Measurements from ENCODE around the gene IVNS1ABP. TPM values are rescaled to one million over a fixed set of nuclear protein-coding genes. Genes with fewer than 3 reads are reported as not detected.

IVNS1ABP gene
- total and polyA plus RNA-seq, 10 of the 15 experiments (the other 5 are each of a cell fraction or from before 2014, with no cell fraction given) = 19.2 to 154 (median 43.9) TPM

- H3K27me3 ChIP-seq (replicated peaks in 1 of 2; ENCODE audit: control insufficient read depth in 2 of 2, insufficient read depth in 2 of 2, low read length in 1 of 2) = no peaks in the 10 kb centered on the region
- FAIRE-seq (no peak), DNase-seq (ENCODE audit: low read depth, low spot score) (no peak), ATAC-seq (no peak)
- no peaks in the 10 kb centered on the region for H3K36me3 ChIP-seq (ENCODE audit: control insufficient read depth in 2 of 2, insufficient read depth in 2 of 2, low read length in 1 of 2)
- POLR2A ChIA-PET = no interaction called here
- SMC1A ChIA-PET (ENCODE audit: uncharacterized antibody, unreplicated experiment) = no interaction called here
- H2AFZ ChIP-seq (ENCODE audit: control insufficient read depth, low read depth, low read length) = no peak overlapping the region
- RAD21 ChIA-PET (ENCODE audit: unreplicated experiment) = no interaction called here
- no peaks in the 10 kb centered on the region for H3K9me3 ChIP-seq (replicated peaks; ENCODE audit: control insufficient read depth, insufficient read depth, low read length)
- no peak overlapping the region for H3K4me3 ChIP-seq
- no peaks in the 10 kb centered on the region for H3K4me1 ChIP-seq (ENCODE audit: control insufficient read depth, insufficient read depth, low read length)
- no peak overlapping the region for H3K4me2 ChIP-seq (ENCODE audit: control insufficient read depth, insufficient read depth)
- H3K79me2 ChIP-seq (ENCODE audit: control insufficient read depth, insufficient read depth, low read length) = no peaks in the 10 kb centered on the region
- no peak overlapping the region for H3K27ac ChIP-seq (ENCODE audit: control insufficient read depth, insufficient read depth)
- in situ Hi-C loops (cut with MboI) (no loop called here), intact Hi-C loops (cut with micrococcal nuclease; ENCODE audit: unreplicated experiment) (no loop called here)
- TF ChIP-seq ATF3 (IDR thresholded peaks at IDR 0.05; ENCODE audit: borderline replicate concordance, extremely low read depth, low read depth, low read length) (no peak), YY1 (IDR thresholded peaks at IDR 0.05; ENCODE audit: low read depth, low read length) (no peak), SMC3 (IDR thresholded peaks at IDR 0.05; ENCODE audit: borderline replicate concordance, low read length) (no peak), SIX5 (IDR thresholded peaks at IDR 0.05; ENCODE audit: low read depth, low read length, severe bottlenecking) (no peak), RELA (IDR thresholded peaks at IDR 0.05; ENCODE audit: borderline replicate concordance, partially characterized antibody) (no peak), RAD51 (IDR thresholded peaks at IDR 0.05) (no peak), ETV6 (conservative IDR thresholded peaks at IDR 0.05 in 1 of 2, IDR thresholded peaks at IDR 0.05 in 1 of 2; ENCODE audit: borderline replicate concordance in 1 of 2, low read depth in 1 of 2) (no peak)
- WGBS (ENCODE audit: insufficient coverage, insufficient replicate concordance, low lambda C conversion rate, missing lambda C conversion rate) = 100% methylated on average over 2 of the region's 2 CpGs
- H3K9ac ChIP-seq (ENCODE audit: control insufficient read depth, insufficient read depth, low read length) = no peak overlapping the region
- H4K20me1 ChIP-seq (ENCODE audit: control insufficient read depth, insufficient read depth) = no peaks in the 10 kb centered on the region
- CTCF ChIA-PET = interaction anchor here (1.4 kb wide), 1 partner anchor 397 kb away, joined by 3 read pairs; no protein-coding TSS in a partner anchor
- no TSS peak for BruUV-seq (replicated peaks)
Observed at GRCh38 chr1:185284116-185284515, 32.9 kb downstream of the IVNS1ABP start.

GRCh38 chr1:185281245-185281644 is 35.8 kb downstream of the IVNS1ABP start:
- no peaks in the 10 kb centered on the region for H4K20me1 ChIP-seq (ENCODE audit: control insufficient read depth, insufficient read depth)
- CTCF ChIA-PET = interaction anchor here (0.9 to 1.1 kb wide), 3 partner anchors 12 to 315 kb away, joined by 3 to 7 read pairs (median 6); no protein-coding TSS in a partner anchor
- no peaks in the 10 kb centered on the region for H3K27me3 ChIP-seq (replicated peaks in 1 of 2; ENCODE audit: control insufficient read depth in 2 of 2, insufficient read depth in 2 of 2, low read length in 1 of 2)
- no peak overlapping the region for H3K27ac ChIP-seq (ENCODE audit: control insufficient read depth, insufficient read depth)
- intact Hi-C loops (cut with micrococcal nuclease; ENCODE audit: unreplicated experiment) (no loop called here), in situ Hi-C loops (cut with MboI) (no loop called here)
- 33% methylated on average over 3 of the region's 3 CpGs for WGBS (ENCODE audit: insufficient coverage, insufficient replicate concordance, low lambda C conversion rate, missing lambda C conversion rate)
- peak; percentile 56 for FAIRE-seq
- H3K36me3 ChIP-seq (ENCODE audit: control insufficient read depth in 2 of 2, insufficient read depth in 2 of 2, low read length in 1 of 2) = no peaks in the 10 kb centered on the region
- DNase-seq (ENCODE audit: low read depth, low spot score) = peak; percentile 16
- H3K4me3 ChIP-seq = no peak overlapping the region
- H3K9ac ChIP-seq (ENCODE audit: control insufficient read depth, insufficient read depth, low read length) = no peak overlapping the region
- RAD21 ChIA-PET (ENCODE audit: unreplicated experiment) = no interaction called here
- H3K9me3 ChIP-seq (replicated peaks; ENCODE audit: control insufficient read depth, insufficient read depth, low read length) = no peaks in the 10 kb centered on the region
- BruUV-seq (replicated peaks) = no TSS peak
- no peak overlapping the region for H3K4me2 ChIP-seq (ENCODE audit: control insufficient read depth, insufficient read depth)
- H3K79me2 ChIP-seq (ENCODE audit: control insufficient read depth, insufficient read depth, low read length) = no peaks in the 10 kb centered on the region
- POLR2A ChIA-PET = interaction anchor here (1.1 kb wide), 1 partner anchor 41 kb away, joined by 3 read pairs; no protein-coding TSS in a partner anchor
- peak; percentile 87 for ATAC-seq
- no peak overlapping the region for H2AFZ ChIP-seq (ENCODE audit: control insufficient read depth, low read depth, low read length)
- SMC1A ChIA-PET (ENCODE audit: uncharacterized antibody, unreplicated experiment) = interaction anchor here (1.0 to 2.0 kb wide), 2 partner anchors 10 to 18 kb away, joined by 3 to 5 read pairs; no protein-coding TSS in a partner anchor
- no peaks in the 10 kb centered on the region for H3K4me1 ChIP-seq (ENCODE audit: control insufficient read depth, insufficient read depth, low read length)
- no peak for TF ChIP-seq MEF2B (IDR thresholded peaks at IDR 0.05; ENCODE audit: partially characterized antibody, poor library complexity, severe bottlenecking)
- no peak for TF ChIP-seq ELK1 (IDR thresholded peaks at IDR 0.05; ENCODE audit: low read depth, low read length)
- TF ChIP-seq BMI1 (IDR thresholded peaks at IDR 0.05; ENCODE audit: borderline replicate concordance) = no peak
- TF ChIP-seq DPF2 (IDR thresholded peaks at IDR 0.05) = no peak
- TF ChIP-seq ZBTB11 (CRISPR knock-in tag; IDR thresholded peaks at IDR 0.05) = no peak
- TF ChIP-seq RFX5 (IDR thresholded peaks at IDR 0.05; ENCODE audit: low read depth, low read length) = no peak

Data from GM12878 (cell line).